HG03457 (cell line): ENCODE measurements around the gene JUP.

Source experiments
- ATAC-seq: cut with Tn5 transposase; IDR thresholded peaks from one replicate; pipeline ENCODE4 v1.9.1; 2021; ENCODE audit warnings: moderate number of reproducible peaks; ENCODE audit not compliant: unreplicated experiment

JUP gene

DNA sequence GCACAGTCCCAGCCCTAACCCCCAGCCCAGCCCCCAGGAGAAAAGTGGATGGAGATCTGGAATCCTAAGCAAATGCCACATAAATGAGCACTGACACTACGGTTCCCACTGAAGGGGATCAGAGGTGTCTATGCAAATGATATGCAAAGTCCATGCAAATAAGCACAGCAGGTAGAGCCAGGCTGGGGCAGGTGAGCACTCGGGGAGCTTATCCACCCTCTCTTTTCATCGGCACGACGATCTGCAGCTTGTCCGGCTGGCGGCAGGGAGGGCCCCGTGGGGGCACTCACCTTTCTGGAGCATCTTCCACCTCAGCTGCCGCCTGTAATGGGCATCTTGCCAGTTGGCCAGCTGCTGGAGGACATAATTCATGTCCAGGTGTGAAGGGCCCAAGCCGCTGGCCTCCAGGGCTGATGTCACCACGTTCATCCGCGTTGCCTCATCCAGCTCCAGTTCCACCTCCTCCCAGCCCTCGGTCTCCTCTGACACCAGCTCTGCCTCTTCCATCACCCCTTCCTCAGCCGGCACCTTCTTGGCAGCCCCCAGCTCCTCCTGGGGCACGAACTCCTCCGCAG is 61.9 kb downstream of the JUP start:
- ATAC-seq, result no peak

DNA sequence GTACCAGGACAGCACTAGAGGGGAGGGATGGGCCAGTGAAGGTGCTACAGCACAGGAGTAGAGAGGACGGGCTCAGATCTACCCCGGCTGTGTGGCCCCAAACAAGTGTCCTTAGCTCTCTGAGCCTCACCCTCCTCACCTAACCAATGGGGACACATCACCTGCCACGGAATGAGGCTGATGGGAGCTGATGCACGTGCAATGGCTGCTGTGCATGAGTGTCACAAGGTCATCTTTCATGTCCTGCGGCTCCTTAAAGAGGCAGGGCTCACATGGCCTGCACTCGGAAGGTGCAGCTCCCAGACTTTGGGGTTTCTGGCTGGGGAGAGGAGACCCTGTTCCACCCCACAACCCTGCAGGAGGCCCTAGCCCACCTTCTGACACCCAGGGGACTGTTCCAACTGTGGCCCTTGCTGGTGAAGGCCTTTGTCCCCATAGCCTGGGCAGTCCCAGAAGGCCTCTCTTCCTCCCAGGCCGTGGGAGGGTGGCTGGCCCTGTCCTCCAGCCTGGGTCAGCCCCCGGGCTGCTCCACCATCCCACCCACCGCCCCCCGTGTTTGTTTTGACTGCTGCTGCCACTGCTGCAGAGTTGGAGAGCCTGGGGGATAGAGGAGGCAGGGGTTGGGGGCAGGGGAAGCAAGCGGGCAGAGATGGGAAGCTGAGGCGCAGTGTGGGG is 62.6 kb downstream of the JUP start:
- no peak for ATAC-seq

DNA sequence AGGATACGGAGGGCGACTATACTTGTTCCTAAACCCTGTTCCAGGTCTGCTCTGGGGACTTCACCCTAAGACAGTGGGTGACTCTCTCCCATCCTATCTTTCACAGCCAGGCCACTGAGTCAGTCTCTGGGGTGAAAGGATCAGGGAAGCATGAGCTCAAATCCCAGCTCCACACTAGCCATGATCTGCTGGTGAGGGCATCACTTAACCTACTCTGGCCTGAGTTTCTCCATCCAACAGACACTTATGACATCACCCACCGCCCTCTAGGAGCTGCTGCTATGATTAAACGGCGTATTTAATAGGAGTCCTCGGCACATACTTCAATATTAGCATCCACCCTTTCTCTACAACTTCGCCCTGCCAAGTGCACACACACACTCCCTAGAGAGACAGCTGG is 64.3 kb downstream of the JUP start:
- no peak for ATAC-seq

DNA sequence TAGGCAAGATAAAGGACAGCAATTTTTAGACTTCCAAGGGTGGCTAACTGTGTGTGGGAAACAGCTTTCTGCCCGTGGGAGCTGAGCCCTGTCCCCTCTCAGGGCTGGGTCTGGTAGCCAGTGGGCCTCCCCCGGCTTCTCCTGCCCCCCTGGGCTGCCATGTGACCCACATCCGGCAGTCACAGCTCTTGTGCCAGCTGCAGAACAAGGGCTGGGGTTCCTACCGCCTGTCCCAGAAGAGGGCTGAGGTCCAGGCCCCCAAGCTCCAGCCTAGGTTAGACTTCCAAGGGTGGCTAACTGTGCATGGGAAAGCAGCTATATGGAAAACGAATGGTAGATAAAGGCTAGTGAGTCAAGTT is 68.2 kb downstream of the JUP start:
- no peak for ATAC-seq

DNA sequence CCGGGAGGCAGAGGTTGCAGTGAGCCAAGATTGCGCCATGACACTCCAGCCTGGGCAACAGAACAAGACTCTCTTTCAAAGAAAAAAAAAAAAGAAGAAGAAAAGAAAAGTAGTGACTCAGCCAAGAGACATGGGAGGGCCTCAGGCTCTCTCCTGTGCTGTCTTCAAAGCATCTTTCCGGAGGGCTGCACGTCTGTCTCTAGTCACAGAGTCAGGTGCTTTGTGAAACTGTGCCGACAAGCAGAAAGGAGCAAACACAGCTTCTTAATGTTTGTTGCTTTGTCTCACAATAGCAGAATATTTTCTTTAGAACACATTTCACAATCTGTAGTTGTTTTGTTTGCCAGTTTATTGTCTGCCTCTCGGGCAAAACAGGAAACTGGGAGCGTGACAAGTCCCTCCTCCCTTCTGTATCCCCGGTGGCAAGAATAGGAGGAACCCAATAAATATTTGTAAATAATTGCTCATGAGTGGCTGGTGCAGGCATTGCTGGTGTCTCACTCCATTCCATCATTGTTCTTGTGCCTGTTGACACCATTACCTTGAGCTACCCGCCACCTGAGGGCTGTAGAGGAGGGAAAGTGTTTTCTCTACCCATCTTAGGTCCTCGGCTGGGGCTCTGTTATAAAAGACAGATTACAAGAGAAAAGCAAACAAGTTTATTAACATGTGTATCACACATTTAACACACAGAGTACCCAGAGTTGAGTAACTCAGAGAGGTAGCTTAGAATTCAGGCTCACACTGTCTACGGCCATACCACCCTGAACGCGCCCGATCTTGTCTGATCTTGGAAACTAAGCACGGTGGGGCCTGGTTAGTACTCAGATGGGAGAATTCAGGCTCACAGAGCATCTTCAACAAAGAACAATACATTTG is 68.9 kb downstream of the JUP start:
- no peak for ATAC-seq

DNA sequence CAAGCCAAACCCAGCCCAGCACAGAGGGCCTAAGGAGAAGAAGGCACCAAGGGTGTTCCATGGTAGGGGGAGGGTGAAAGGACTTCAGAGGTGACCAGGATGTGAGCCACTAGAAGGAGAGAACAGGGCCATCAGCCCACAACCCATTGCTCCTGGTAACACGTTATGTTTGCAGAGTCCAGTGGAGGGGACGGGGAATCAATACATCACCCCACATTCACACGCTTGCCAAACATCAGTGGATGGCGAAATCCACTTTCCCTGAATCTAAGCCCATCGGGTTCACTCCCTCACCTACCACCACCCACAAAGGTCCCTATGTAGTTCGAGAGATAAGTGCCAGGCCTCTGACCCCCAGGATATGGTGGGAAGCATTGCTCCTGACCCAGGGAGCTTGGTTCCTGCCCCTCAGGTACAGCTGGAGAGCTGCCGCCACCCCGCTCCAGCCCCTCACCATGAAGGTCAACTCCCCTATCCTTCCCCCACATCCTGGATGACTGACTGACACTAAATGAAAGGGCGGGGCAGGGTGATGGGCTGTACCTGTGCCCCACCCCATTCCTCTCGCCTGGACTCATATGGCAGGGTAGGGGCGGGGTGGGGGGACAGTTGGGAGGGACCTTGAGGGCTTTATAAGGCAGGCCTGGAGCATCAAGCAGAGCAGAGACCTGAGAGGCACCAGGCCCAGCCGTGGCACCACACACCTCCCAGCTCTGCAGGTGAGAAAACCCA is 74.7 kb downstream of the JUP start, which contains the start of gene GAST:
Gene GAST (plus strand): TSS at position 663 of the 732 bp plus-strand sequence. CDS start 3,106 bp downstream, outside the sequence.
- no peak for ATAC-seq

DNA sequence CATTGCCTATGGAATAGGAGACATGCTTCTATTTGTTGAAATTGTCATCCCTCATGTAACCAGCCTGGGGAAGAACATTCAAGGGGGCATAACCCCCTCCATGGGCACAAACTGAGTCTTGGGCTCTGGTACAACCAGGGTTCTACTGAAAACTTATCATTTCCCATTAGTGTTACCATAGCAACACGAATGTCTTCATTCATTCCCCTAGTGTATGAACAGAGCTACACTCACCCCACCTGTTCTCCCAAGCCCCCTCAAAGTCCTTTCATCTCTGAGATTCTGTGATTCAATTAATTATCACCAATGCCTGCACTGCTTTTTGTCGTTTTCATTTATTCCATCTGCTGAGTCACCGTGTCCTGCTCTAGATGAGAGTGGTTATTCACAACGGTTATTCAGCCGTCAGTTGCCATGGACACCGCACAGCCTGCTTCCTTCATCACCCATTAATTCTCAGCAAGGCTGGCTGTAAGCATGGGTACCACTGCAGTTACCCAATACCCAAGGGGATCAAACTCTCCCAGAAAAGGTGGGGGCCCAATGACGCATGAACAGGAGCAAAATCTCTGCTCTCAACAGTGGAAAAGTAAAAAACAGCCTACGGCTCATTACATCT is 75.9 kb downstream of the JUP start:
- ATAC-seq, result no peak

DNA sequence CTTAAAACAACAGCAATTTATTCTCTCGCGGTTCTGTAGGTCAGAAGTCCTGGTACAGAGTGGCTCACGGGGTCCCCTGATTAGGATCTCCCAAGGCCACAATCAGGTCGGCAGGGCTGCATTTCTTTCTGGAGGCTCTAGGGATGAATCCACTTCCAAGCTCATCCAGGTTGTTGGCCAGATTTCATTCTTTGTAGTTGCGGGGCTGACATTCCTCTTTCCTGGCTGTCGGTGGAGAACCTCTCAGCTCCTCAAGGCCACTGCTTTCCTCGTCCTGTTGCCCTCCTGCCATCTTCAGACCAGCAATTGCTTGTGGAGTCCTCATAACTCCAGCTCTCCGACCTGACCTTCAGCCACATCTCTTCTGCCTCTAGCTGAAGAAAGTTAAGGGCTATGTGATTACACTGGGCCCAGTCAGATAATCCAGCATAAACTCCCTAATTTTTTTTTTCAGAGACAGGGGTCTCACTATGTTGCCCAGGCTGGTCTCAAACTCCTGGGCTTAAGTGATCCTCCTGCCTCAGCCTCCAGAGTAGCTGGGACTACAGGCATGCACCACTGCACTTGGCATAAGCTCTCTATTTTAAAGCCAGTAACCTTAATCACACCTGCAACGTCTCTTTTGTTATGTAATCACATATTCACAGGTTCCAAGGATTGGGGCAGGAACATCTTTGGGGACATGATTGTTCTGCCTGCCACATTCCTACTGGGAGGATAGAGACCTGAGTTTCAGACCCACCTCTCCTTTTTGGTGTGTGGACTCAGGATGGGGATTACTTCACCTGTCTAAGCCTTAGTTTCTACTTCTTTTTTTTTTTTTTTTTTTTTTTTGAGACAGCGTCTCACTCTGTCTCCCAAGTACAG is 78.5 kb downstream of the JUP start:
- ATAC-seq, result no peak

DNA sequence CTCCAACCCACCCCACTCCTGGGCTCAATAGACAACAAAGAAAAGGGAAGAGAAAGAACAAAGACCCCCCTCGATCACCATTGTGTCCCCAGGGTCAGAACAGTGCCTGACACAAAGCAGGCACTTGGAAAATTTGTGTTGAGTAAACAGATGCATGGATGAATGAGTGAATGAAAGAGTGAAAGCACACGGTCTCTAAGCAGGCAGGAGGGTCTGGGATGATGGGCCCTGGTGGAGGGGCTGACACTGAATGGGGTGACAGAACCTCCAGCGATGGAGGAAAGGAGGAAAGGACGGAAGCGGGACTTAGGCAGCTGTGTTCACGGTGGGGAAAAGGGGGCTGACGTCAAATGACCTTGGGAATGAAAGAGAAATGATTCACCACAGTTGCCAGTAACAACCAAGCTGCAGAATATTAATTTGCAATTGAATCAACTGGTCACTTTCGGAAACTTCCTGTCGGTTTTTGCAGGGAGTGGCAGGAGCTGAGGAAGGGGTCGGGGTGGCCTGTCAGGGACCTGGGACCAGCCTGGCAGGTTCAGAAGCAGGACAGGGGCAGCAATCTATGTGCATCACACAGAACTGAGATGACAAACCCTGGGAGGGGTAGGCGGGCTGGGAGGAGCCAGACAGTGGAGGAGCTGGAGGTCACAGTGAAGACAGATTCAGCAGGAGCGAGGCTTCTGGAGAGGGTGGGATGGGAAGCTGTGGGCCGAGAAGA is 81.1 kb downstream of the JUP start:
- ATAC-seq, result no peak
